GM21526 (cell line): ENCODE measurements around the gene CYP3A4.
"Not testable (repeated sequence)": the region's sequence is repeated elsewhere in the genome, so short reads cannot be mapped to it uniquely, and the experiment has no call there.

Experiments
- ATAC-seq: cut with Tn5 transposase; IDR thresholded peaks from one replicate; pipeline ENCODE4 v1.9.1; 2021; ENCODE audit warnings: moderate library complexity; ENCODE audit not compliant: unreplicated experiment, low FRiP score

CYP3A4 gene

GRCh38 chr7:99793443-99793842 lies 9.5 kb upstream of the CYP3A4 start:
- no peak for ATAC-seq

GRCh38 chr7:99792967-99793366 lies 9.0 kb upstream of the CYP3A4 start:
- no peak for ATAC-seq

GRCh38 chr7:99791667-99792369 lies 7.8 kb upstream of the CYP3A4 start:
- ATAC-seq: no peak

- no peak for ATAC-seq
Observed at GRCh38 chr7:99791021-99791420, 7.0 kb upstream of the CYP3A4 start.

- ATAC-seq: no peak
Observed at GRCh38 chr7:99790407-99790806, 6.4 kb upstream of the CYP3A4 start.

- ATAC-seq: no peak
Observed at GRCh38 chr7:99789441-99790070, 5.6 kb upstream of the CYP3A4 start.

GRCh38 chr7:99788554-99788953 lies 4.6 kb upstream of the CYP3A4 start:
- ATAC-seq: no peak

- no peak for ATAC-seq
Observed at GRCh38 chr7:99786726-99787335, 2.8 kb upstream of the CYP3A4 start.

- ATAC-seq: not testable (repeated sequence)
Observed at GRCh38 chr7:99785654-99786053, 1.7 kb upstream of the CYP3A4 start.

- no peak for ATAC-seq
Observed at GRCh38 chr7:99782012-99782953, 1.7 kb downstream of the CYP3A4 start.

GRCh38 chr7:99780588-99780987 lies 3.4 kb downstream of the CYP3A4 start:
- ATAC-seq: no peak

- ATAC-seq: no peak
Observed at GRCh38 chr7:99779949-99780348, 4.0 kb downstream of the CYP3A4 start.

- no peak for ATAC-seq
Observed at GRCh38 chr7:99778880-99779279, 5.1 kb downstream of the CYP3A4 start.

- ATAC-seq: not testable (repeated sequence)
Observed at GRCh38 chr7:99773395-99773794, 10.6 kb downstream of the CYP3A4 start.

- no peak for ATAC-seq
Observed at GRCh38 chr7:99772565-99772964, 11.4 kb downstream of the CYP3A4 start.

GRCh38 chr7:99769494-99769893 lies 14.5 kb downstream of the CYP3A4 start:
- ATAC-seq: not testable (repeated sequence)

GRCh38 chr7:99768471-99768870 lies 15.5 kb downstream of the CYP3A4 start:
- ATAC-seq: no peak

GRCh38 chr7:99767662-99768061 lies 16.3 kb downstream of the CYP3A4 start:
- no peak for ATAC-seq

- no peak for ATAC-seq
Observed at GRCh38 chr7:99766484-99767099, 17.4 kb downstream of the CYP3A4 start.

- ATAC-seq: no peak
Observed at GRCh38 chr7:99764478-99764877, 19.5 kb downstream of the CYP3A4 start.
